Stimulated activated CD4-positive, alpha-beta T cell treated with anti-CD3 and anti-CD28 coated beads, Interleukin-2, amount 100 ng/mL, for 4 hours (primary cell): ENCODE results near the gene ZNF215.
"Not testable (repeated sequence)": the region's sequence is repeated elsewhere in the genome, so short reads cannot be mapped to it uniquely, and the experiment has no call there.

ENCODE experiments used
- DNase-seq: peaks from one replicate; pipeline ENCODE4 v3.0.0-alpha.2; 2020; ENCODE audit warnings: low read depth

ZNF215 gene

DNA sequence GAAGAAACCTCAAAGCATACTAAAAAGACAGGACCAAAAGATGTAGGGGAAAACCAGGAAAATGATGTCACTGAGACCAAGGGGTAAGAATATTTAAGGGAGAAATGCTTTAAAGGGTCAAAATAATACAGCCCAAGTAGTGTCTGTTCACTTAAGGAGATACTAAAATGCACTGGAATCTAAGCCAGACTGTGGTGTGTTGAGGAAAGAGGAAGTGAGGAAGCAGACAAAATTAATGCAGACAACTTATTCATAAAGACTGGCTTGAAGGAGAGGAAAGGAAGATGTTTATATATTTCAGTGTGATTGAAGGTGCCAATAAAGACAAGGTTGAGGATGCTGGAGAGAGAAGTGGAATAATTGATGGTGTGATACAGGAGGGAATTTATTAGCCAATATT is 15.7 kb downstream of the ZNF215 start:
- DNase-seq, result no peak

DNA sequence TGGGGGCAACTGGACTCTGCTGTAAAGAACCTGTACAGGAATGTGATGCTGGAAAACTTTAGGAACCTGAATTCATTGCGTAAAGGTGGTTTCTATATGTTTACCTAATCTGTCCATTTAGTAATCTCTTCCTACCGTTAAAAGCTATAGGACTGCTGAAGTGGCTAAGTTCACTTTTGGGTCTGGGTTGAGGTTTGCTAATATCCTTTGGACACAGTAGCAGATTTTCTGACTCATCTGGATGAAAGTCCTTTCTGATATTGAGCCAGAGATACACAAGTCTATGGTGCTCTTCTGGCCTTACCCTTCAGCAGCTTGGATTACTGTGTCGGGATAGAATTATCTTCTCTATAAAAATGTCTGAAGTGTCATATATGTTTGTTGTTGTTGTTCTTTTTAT is 16.9 kb downstream of the ZNF215 start:
- DNase-seq, result no peak

DNA sequence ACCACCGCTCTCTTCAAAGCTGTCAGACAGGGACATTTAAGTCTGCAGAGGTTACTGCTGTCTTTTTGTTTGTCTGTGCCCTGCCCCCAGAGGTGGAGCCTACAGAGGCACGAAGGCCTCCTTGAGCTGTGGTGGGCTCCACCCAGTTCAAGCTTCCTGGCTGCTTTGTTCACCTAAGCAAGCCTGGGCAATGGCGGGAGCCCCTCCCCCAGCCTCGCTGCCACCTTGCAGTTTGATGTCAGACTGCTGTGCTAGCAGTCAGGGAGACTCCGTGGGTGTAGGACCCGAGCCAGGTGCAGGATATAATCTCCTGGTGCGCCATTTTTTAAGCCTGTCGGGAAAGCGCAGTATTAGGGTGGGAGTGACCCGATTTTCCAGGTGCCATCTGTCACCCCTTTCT is 28.0 kb downstream of the ZNF215 start:
- not testable (repeated sequence) for DNase-seq

DNA sequence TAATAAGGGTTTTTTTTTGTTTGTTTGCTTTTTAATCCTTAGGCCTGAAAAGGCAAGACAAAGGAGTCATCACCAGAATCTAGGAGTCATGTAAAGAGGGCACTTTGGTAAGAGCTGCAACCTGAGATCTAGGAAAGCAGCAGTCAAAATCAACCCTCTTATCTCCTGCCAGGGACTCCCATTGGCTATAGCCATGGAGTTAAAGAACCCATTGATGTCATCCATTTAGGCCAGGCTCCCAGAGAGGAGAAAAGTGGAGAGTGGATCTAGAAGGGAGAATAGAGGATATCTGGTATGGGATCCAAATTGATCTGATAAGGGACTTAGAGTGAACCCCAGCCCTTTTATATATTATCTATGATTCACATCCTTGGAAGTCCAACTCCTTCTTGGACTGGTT is 35.9 kb downstream of the ZNF215 start:
- DNase-seq, result no peak

DNA sequence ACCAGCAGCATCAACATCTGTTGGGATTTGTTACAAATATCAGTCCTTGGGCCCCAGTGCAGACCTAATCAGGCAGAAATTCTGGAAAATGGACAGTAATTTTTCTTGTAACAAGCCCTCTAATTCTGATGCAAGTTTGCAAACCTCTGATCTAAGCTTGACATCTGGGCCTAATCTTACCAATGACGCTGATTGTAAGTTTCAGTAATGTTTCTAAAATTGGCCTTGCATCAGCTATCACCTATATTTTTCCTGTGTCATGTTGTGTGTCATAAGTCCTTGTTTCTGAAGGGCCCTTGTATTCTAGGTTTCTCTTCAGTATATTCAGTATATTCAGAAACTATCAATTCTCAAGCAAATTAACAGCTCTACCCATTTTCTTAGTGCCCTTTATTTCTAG is 36.4 kb downstream of the ZNF215 start:
- no peak for DNase-seq

DNA sequence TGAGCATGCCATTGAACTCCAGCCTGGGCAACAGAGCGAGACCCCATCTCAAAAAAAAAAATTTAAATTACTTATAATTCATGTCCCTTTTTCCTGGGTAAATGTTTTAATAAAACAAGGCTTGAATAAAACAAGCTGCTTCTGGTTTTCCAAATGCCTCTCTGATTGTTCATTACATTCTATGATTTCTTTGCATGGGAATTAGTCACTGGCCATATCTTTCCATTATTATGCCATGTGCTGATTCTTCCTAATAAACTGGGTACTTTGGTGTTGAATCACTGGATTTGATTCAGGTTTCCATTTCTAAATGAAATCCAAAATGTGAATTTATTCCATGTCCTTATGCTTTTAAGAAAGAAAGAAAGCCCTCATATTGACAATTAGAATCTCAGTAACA is 42.6 kb downstream of the ZNF215 start:
- no peak for DNase-seq

DNA sequence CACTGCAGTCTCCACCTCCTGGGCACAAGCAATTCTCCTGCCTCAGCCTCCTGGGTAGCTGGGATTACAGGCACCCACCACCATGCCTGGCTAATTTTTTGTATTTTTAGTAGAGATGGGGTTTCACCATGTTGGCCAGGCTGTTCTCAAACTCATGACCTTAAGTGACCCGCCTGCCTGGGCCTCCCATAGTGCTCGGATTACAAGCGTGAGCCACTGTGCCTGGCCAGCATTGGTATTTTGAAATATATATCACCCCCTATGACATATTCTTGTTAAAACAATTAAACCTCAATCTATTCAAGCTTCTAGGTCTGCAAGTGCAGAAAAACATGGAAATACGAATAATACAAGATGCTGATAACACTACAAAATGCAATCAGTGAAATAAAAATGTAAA is 43.6 kb downstream of the ZNF215 start:
- DNase-seq, result not testable (repeated sequence)

DNA sequence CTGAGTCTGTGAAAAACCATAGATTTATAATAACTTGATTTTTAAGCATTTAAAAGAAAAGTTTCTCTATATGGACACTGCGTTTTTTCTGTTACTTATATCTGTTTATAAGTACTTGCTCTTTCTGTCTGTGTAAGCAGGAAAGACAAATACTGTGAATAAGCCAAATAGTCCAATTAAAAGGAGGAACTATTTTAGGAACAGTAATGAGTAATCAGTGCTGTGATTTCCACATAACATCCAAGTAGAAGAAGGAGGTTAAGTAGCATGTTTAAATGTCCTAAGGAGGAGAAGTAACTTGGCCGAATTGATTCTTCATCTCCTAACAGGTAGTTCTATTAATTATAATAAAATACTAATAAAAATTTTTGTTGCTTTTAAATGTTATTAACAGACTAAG is 53.1 kb downstream of the ZNF215 start:
- no peak for DNase-seq

DNA sequence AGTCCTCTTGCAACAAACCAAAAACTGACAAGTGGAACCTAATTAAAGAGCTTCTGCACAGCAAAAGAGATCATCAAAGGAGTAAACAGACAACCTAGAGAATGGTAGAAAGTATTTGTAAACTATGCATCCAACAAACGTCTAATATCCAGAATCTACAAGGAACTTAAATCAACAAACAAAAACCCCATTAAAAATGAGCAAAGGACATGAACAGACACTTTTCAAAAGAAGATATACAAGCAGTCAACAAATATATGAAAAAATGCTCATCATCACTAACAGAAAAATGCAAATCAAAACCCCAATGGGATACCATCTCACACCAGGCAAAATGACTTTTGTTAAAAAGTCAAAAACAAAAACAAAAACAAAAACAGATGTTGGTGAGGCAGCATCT is 60.3 kb downstream of the ZNF215 start:
- DNase-seq, result no peak

DNA sequence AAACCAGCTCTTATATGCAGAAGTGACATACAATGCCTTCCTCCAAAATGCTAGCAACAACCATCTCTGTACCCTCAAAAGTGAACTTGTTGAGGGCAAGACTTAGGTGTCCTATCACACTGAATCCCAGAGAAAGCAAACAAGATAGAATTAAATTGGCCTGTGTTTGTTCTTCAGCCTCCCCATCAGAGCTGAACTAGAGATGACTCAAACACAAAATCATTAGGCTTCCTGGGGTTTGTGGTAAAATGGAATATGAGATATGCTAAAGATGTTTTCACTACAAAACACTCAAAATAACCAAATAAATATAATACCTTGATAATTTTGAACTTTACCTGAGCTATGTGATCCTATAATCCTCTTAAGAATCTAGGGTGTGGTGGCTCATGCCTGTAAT is 62.3 kb downstream of the ZNF215 start:
- no peak for DNase-seq

DNA sequence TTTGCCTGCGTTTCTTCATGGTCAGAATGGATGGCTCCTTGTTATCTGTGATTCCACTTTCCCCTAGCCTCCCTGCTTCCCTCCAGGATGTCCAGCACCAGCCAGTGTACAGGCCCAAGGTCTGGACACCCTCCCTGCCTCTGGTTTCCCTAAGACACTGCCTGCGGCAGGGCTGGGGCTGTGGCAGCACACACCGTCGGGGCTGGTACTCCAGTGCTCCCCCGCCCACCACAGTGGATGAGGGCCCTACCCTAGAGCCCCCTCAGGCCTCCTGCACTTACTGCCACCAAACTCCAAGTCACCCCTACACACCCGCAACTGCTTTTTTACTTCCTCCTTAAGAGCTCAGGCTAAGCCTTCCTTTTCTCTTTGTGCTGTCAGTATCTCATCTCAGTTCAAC is 65.0 kb downstream of the ZNF215 start:
- DNase-seq, result no peak

DNA sequence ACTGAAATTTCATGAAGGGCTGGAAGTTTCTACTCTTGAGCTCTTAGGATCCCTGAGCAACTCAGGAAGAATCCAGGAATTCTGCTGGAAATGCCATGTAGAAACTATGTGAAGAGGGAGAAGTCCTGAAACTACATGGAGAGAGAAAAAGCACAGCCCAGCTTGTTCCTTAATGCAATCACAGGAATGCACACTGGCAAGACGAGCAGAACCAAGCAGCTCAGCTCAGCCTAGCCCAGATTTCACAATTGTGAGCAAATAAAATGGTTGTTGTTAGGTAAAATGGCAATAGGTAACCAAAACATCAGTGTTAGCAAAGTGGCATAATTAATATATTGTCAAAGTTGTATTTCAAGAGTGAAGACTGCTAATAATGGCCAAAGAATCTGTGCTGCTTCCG is 65.8 kb downstream of the ZNF215 start:
- DNase-seq, result no peak

DNA sequence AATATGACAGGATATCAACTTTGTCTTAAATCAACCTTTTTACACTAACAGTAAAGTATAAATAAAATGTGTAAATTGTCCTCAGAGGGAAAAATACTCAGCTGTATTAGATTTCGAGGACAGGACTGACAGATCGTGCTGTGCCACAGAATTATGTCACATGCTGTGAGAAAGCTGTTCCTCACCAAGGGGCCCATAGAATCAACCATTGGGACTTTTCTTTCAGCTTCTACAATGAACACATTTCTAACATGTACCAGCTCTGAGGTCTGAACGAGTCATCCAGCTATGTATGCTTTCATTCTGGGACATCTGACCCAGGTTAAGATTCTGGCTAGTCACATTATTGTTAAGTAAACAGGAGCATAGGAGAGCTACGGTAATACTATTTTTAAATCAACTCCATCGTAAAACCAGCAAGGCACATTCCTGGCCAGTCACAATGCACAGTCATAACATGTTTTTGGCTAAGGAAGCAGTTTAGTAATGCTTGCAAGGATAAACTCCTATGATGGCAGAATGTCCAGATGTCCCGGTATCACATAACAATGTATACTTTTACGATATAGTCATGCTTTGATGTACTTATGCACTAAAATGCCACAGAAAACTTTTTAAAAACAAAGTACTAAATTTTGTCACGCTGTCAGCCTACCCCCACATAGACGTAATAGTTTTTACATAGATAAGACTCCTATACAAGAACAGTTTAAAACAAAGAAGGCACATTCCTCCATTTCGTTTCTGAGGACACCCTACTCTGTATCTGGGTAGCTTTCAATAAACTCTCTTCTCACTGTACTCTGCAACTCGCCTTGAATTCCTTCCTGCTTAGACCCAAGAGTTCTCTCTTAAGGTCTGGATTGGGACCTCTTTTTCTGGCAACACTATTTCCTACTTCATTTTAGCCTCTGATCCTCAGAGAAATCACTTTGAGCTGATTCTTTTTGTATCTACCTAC is 66.5 kb downstream of the ZNF215 start:
- no peak for DNase-seq

DNA sequence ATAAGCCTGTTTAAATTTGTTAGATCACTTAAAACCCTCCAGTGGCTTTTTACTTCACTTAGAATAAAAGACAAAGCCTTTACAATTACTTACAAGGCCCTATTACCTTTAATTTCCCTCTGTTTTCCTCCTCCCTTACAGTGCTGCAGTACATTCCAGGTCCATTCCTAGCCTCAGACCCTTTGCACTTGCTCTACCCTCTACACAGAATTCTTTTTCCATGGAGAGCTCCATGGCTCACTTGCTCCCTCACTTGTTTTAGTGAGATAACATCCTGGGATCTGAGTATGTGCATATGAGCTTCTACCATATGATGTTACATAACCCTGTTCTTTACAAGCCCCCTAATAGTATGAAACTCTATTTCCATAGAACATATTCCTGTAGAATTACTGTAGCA is 69.5 kb downstream of the ZNF215 start:
- DNase-seq, result no peak

DNA sequence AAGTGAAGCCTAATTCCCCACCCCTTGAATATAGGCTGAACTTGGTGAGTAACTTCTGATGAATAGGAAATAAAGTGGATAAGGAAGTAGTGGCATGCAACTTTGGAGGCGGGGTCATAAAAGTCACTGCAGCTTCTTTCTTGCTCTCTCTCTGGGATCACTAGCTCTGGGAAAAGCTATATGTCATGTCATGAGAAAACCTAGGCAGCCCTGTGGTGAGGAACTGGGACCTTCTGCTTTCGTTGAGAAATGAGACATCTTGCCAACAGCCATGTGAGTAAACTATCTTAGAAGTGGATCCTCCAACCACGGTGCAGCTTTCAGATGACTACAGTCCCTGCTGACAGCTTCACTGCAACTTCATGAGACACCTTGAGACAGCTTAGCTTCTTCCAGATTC is 78.3 kb downstream of the ZNF215 start:
- DNase-seq, result no peak
